GM12878 (cell line): ENCODE results near the gene PUSL1. TPM values are rescaled to one million over a fixed set of nuclear protein-coding genes. Genes with fewer than 3 reads are reported as not detected.

Experiments
- ATAC-seq: fragments of 200-7000 bp; cut with Tn5 transposase; 3 replicates; pipeline ENCODE4 v1.9.1; 2020; ENCODE audit warnings: mild to moderate bottlenecking, moderate library complexity
- BruUV-seq: library from RNA; stranded (reverse); fragments of 400-500 nt; replicated peaks from 2 replicates; lab custom pipeline; 2021; lab: Mats Ljungman, UMichigan
- CTCF ChIA-PET: fragments of 300-600 bp; sonication (Branson Sonifier 250); formaldehyde crosslinking; extraction: SDS; loops from one replicate; lab custom pipeline; 2021; ENCODE audit warnings: inconsistent platforms; lab: Yijun Ruan, JAX
- POLR2A ChIA-PET: fragments of 350-600 bp; formaldehyde crosslinking; extraction: SDS; loops from one replicate; lab custom pipeline; 2021; ENCODE audit warnings: inconsistent platforms; lab: Charles Lee
- RAD21 ChIA-PET: fragments of 300-600 bp; sonication (Branson Sonifier 250); formaldehyde crosslinking; loops from one replicate; lab custom pipeline; 2023; ENCODE audit warnings: antibody characterized with exemption; ENCODE audit not compliant: unreplicated experiment; lab: Charles Lee
- SMC1A ChIA-PET: fragments of 300-600 bp; sonication (Branson Sonifier 250); formaldehyde crosslinking; loops from one replicate; lab custom pipeline; 2023; ENCODE audit not compliant: unreplicated experiment, uncharacterized antibody; lab: Charles Lee
- DNase-seq: peaks from one replicate; pipeline ENCODE4 v3.0.0-alpha.2; 2011; ENCODE audit warnings: low read depth, low spot score
- FAIRE-seq: peaks from 3 replicates; lab custom pipeline; 2011; peaks lifted over from hg19 to GRCh38; lab: Jason Lieb, UNC
- H2AFZ ChIP-seq: 2 replicates; pipeline ENCODE4 v1.6.0; 2011; ENCODE audit warnings: low read depth, low read length, control low read depth; ENCODE audit not compliant: control insufficient read depth
- H3K27ac ChIP-seq: 2 replicates; pipeline ENCODE4 v1.5.1; 2011; ENCODE audit warnings: control low read depth; ENCODE audit not compliant: control insufficient read depth, insufficient read depth
- H3K27me3 ChIP-seq, 2 experiments: replicated peaks in 1 of 2; 2 replicates each; pipeline versions ENCODE4 v1.6.0 to v1.6.1; 2011; ENCODE audit warnings: low read length in 1 of 2; ENCODE audit not compliant: control insufficient read depth in 2 of 2, insufficient read depth in 2 of 2
- H3K36me3 ChIP-seq, 2 experiments: 2 replicates each; pipeline ENCODE4 v1.5.1; 2011; ENCODE audit warnings: low read length in 1 of 2; ENCODE audit not compliant: control insufficient read depth in 2 of 2, insufficient read depth in 2 of 2
- H3K4me1 ChIP-seq: 2 replicates; pipeline ENCODE4 v1.6.1; 2011; ENCODE audit warnings: mild to moderate bottlenecking, low read length, moderate library complexity, mixed read lengths; ENCODE audit not compliant: control insufficient read depth, insufficient read depth
- H3K4me2 ChIP-seq: 2 replicates; pipeline ENCODE4 v1.6.0; 2011; ENCODE audit warnings: control low read depth; ENCODE audit not compliant: control insufficient read depth, insufficient read depth
- H3K4me3 ChIP-seq: fragments of 200-600 bp; sonication (generic); 2 replicates; pipeline ENCODE4 v1.5.1; 2016
- H3K79me2 ChIP-seq: 2 replicates; pipeline ENCODE4 v1.6.0; 2011; ENCODE audit warnings: low read length; ENCODE audit not compliant: control insufficient read depth, insufficient read depth
- H3K9ac ChIP-seq: 2 replicates; pipeline ENCODE4 v1.8.0; 2011; ENCODE audit warnings: low read length, control low read depth, mixed read lengths; ENCODE audit not compliant: control insufficient read depth, insufficient read depth
- H3K9me3 ChIP-seq: replicated peaks from 3 replicates; pipeline ENCODE4 v1.5.1; 2011; ENCODE audit warnings: mild to moderate bottlenecking, low read length; ENCODE audit not compliant: control insufficient read depth, insufficient read depth
- H4K20me1 ChIP-seq: 2 replicates; pipeline ENCODE4 v1.6.0; 2011; ENCODE audit not compliant: control insufficient read depth, insufficient read depth
- ATF7 ChIP-seq: fragments of 450-650 bp; IDR thresholded peaks from 2 replicates; pipeline ENCODE4 v1.6.1; 2016; ENCODE audit warnings: low read depth, mild to moderate bottlenecking
- BCL11A ChIP-seq: IDR thresholded peaks from 2 replicates; pipeline ENCODE4 v1.6.1; 2011; ENCODE audit warnings: low read depth, low read length
- CREB1 ChIP-seq: IDR thresholded peaks from 2 replicates; pipeline ENCODE4 v1.6.1; 2012; ENCODE audit warnings: low read depth, mild to moderate bottlenecking, inconsistent platforms
- ESRRA ChIP-seq: IDR thresholded peaks from 2 replicates; pipeline ENCODE4 v1.6.1; 2012; ENCODE audit warnings: mild to moderate bottlenecking, low read length, improper control_type of control experiment
- NFXL1 ChIP-seq: fragments of 450-650 bp; IDR thresholded peaks from 2 replicates; pipeline ENCODE4 v1.6.1; 2017; ENCODE audit warnings: antibody characterized with exemption, mild to moderate bottlenecking, borderline replicate concordance
- POLR2AphosphoS2 ChIP-seq: IDR thresholded peaks from 2 replicates; pipeline ENCODE4 v1.6.1; 2011; ENCODE audit warnings: low read depth, mild to moderate bottlenecking, low read length, improper control_type of control experiment, moderate library complexity
- USF2 ChIP-seq: IDR thresholded peaks from 2 replicates; pipeline ENCODE4 v1.6.1; 2011; ENCODE audit warnings: low read depth, low read length, improper control_type of control experiment, borderline replicate concordance
- ZBTB4 ChIP-seq: fragments of 450-650 bp; formaldehyde crosslinking; IDR thresholded peaks from 2 replicates; pipeline ENCODE4 v1.4.0; 2022; ENCODE audit warnings: mild to moderate bottlenecking, moderate library complexity
- ZNF24 ChIP-seq: fragments of 450-650 bp; IDR thresholded peaks from 2 replicates; pipeline ENCODE4 v1.6.1; 2017; ENCODE audit warnings: antibody characterized with exemption, mild to moderate bottlenecking
- WGBS: methylation state at CpG from one replicate; pipeline ENCODE4 v1.1.6; 2016; ENCODE audit warnings: low lambda C conversion rate; ENCODE audit not compliant: insufficient replicate concordance, insufficient coverage; ENCODE audit errors: missing lambda C conversion rate; 5-methylcytosine and 5-hydroxymethylcytosine counted together
- in situ Hi-C: fragments of 300-500 bp; cut with MboI; formaldehyde crosslinking; loops from 9 replicates; pipeline ENCODE4 v1.14.3; 2018; ENCODE audit warnings: mixed read lengths
- intact Hi-C: fragments of 100-400 bp; cut with micrococcal nuclease; formaldehyde crosslinking; loops from one replicate; pipeline ENCODE4 v1.14.2; 2022; ENCODE audit not compliant: unreplicated experiment
- polyA plus RNA-seq, 11 experiments: library from polyadenylated mRNA; depleted of rRNA in 4 of 11; unstranded in 6 of 11; stranded (reverse) in 5 of 11; fragments of >200 nt; fragmentation: Nextera tagmentation in 4 of 11; fragmentation: Illumina TruSeq in 1 of 11; extraction: Ambion mirVana in 4 of 11; extraction: Trizol in 1 of 11; gene quantifications; 1 replicate in 1 of 11; 2 replicates in 10 of 11; pipeline versions ENCODE4 v1.2.1 to v1.2.3, GENCODE V29; 2011 to 2016; ENCODE audit warnings: inconsistent platforms in 2 of 11, missing spikeins in 2 of 11, low read depth in 1 of 11
- total RNA-seq, 4 experiments: library from RNA; depleted of rRNA in 3 of 4; stranded (reverse); fragments of >200 nt in 3 of 4; fragmentation: Illumina TruSeq in 1 of 4; extraction: Trizol in 1 of 4; gene quantifications; 2 replicates each; pipeline versions ENCODE4 v1.2.1 to v1.2.3, GENCODE V29; 2013 to 2021
- TF ChIP-seq, protein P1 (sequence below): IDR thresholded peaks from 2 replicates; pipeline ENCODE4 v1.6.1; 2012; ENCODE audit warnings: low read depth, low read length, improper control_type of control experiment

Gene PUSL1
- total and polyA plus RNA-seq, 10 of the 15 experiments (the other 5 are each of a cell fraction or from before 2014, with no cell fraction given): 0.16 to 28.4 (median 15.1) TPM

GRCh38 chr1:1322418-1322817, 14.0 kb downstream of the PUSL1 start (continued):
- TF ChIP-seq ZBTB4 (CRISPR knock-in tag): no peak
- no peak for TF ChIP-seq POLR2AphosphoS2
- TF ChIP-seq ZNF24: no peak

DNA sequence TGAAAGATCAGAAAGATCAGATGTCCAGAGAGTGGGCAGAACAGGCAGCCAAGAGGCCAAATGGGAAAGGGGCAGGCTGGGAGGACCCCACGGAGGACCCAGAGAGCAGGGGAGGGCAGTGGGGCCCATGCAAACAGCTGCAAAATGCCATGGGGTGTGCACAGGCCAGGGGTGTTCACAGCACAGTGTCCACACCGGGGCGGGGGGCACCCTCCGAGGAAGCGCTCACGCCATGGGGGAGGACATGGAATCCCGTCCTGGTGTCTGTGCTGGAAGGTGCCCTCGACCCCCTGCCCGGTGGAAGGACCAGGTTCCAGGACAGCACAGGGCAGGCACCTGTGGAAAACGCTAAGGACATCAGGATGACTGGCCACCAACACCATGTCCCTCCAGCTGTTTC, 14.6 kb downstream of the PUSL1 start:
- Histone ChIP-seq H4K20me1 (no peaks in the 10 kb centered on the region; the same call in 1 of the 2 replicates), H2AFZ (no peak overlapping the region), H3K4me1 (peaks cover 10% of the 10 kb centered on the region), H3K9me3 (no peaks in the 10 kb centered on the region), H3K36me3 (peaks cover 0 to 9% of the 10 kb centered on the region in 2 experiments; a peak in 3 of 4 replicates), H3K79me2 (peaks cover 44% of the 10 kb centered on the region), H3K27ac (no peak overlapping the region), H3K27me3 (no peaks in the 10 kb centered on the region), H3K4me2 (peak overlapping the region; percentile 52), H3K9ac (no peak overlapping the region; the same call in 1 of the 2 replicates), H3K4me3 (peak overlapping the region; percentile 41; the same call in 1 of the 2 replicates)
- ATAC-seq (no peak), DNase-seq (no peak), FAIRE-seq (no peak)
- 83% methylated on average over 10 of the region's 10 CpGs for WGBS
- ChIA-PET RAD21 (no interaction called here), SMC1A (interaction anchor here (0.8 kb wide), 1 partner anchor 49 kb away, joined by 3 read pairs; no protein-coding TSS in a partner anchor), POLR2A (interaction anchor here (0.7 kb wide), 1 partner anchor 38 kb away, joined by 3 read pairs; no protein-coding TSS in a partner anchor), CTCF (no interaction called here)
- TF ChIP-seq ESRRA (no peak), ATF7 (no peak), BCL11A (no peak), NFXL1 (no peak), USF2 (no peak), CREB1 (no peak)
- TF ChIP-seq, protein P1, sequence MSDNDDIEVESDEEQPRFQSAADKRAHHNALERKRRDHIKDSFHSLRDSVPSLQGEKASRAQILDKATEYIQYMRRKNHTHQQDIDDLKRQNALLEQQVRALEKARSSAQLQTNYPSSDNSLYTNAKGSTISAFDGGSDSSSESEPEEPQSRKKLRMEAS: no peak
- no TSS peak for BruUV-seq
- in situ Hi-C loops: no loop called here
- intact Hi-C loops: no loop called here
